Astrocyte (in vitro differentiated cells and primary cell): ENCODE results near the gene LILRB5. TPM values are rescaled to one million over a fixed set of nuclear protein-coding genes. Genes with fewer than 3 reads are reported as not detected.
A peak's percentile ranks its signal among the peaks of the same experiment; 100 is the strongest.

Experiments
- DNase-seq: peaks from one replicate; pipeline ENCODE4 v3.0.0-alpha.2; 2010; ENCODE audit warnings: low read depth
- FAIRE-seq: peaks from 2 replicates; lab custom pipeline; 2011; peaks lifted over from hg19 to GRCh38; lab: Jason Lieb, UNC
- H2AFZ ChIP-seq: 2 replicates; pipeline ENCODE4 v1.6.0; 2012; ENCODE audit warnings: low read depth, low read length, inconsistent platforms
- H3K27ac ChIP-seq: 2 replicates; pipeline ENCODE4 v1.5.1; 2011; ENCODE audit warnings: low read depth, low read length, inconsistent platforms
- H3K27me3 ChIP-seq: 2 replicates; pipeline ENCODE4 v1.6.0; 2011; ENCODE audit warnings: low read length, inconsistent platforms; ENCODE audit not compliant: insufficient read depth
- H3K36me3 ChIP-seq: 2 replicates; pipeline ENCODE4 v1.5.1; 2011; ENCODE audit warnings: low read length, inconsistent platforms; ENCODE audit not compliant: insufficient read depth
- H3K4me1 ChIP-seq: 2 replicates; pipeline ENCODE4 v1.5.1; 2011; ENCODE audit warnings: low read length, inconsistent platforms; ENCODE audit not compliant: insufficient read depth
- H3K4me2 ChIP-seq: 2 replicates; pipeline ENCODE4 v1.6.0; 2012; ENCODE audit warnings: low read length, inconsistent platforms
- H3K4me3 ChIP-seq: 2 replicates; pipeline ENCODE4 v1.5.1; 2011; ENCODE audit warnings: low read depth, mild to moderate bottlenecking, low read length, inconsistent platforms; ENCODE audit not compliant: insufficient read depth
- H3K79me2 ChIP-seq: 2 replicates; pipeline ENCODE4 v1.6.0; 2012; ENCODE audit warnings: mild to moderate bottlenecking, low read length, inconsistent platforms; ENCODE audit not compliant: insufficient read depth
- H3K9ac ChIP-seq: 2 replicates; pipeline ENCODE4 v1.6.0; 2012; ENCODE audit warnings: mild to moderate bottlenecking, low read length, inconsistent platforms
- H3K9me3 ChIP-seq: 2 replicates; pipeline ENCODE4 v1.5.1; 2012; ENCODE audit warnings: low read depth, mild to moderate bottlenecking, low read length, inconsistent platforms; ENCODE audit not compliant: insufficient read depth
- H4K20me1 ChIP-seq: 2 replicates; pipeline ENCODE4 v1.6.0; 2012; ENCODE audit warnings: low read length, inconsistent platforms; ENCODE audit not compliant: insufficient read depth
- H3K27ac Mint-ChIP-seq: one replicate; pipeline ENCODE4 v1.8.0; 2021; ENCODE audit warnings: mild to moderate bottlenecking, mixed read lengths; ENCODE audit not compliant: unreplicated experiment
- H3K27me3 Mint-ChIP-seq: one replicate; pipeline ENCODE4 v1.8.0; 2021; ENCODE audit warnings: low read depth, mixed read lengths; ENCODE audit not compliant: unreplicated experiment
- H3K36me3 Mint-ChIP-seq: one replicate; pipeline ENCODE4 v1.8.0; 2021; ENCODE audit warnings: low read depth, mixed read lengths; ENCODE audit not compliant: unreplicated experiment
- H3K4me1 Mint-ChIP-seq: one replicate; pipeline ENCODE4 v1.8.0; 2021; ENCODE audit warnings: low read depth, mixed read lengths; ENCODE audit not compliant: unreplicated experiment
- H3K4me3 Mint-ChIP-seq: one replicate; pipeline ENCODE4 v1.8.0; 2021; ENCODE audit warnings: mild to moderate bottlenecking, moderate library complexity, mixed read lengths; ENCODE audit not compliant: unreplicated experiment
- H3K9me3 Mint-ChIP-seq: one replicate; pipeline ENCODE4 v1.8.0; 2021; ENCODE audit warnings: mild to moderate bottlenecking, mixed read lengths; ENCODE audit not compliant: unreplicated experiment
- CTCF ChIP-seq: IDR thresholded peaks from 2 replicates; pipeline ENCODE4 v1.5.1; 2011; ENCODE audit warnings: low read depth, mild to moderate bottlenecking, inconsistent platforms, low read length, moderate library complexity; ENCODE audit not compliant: insufficient read depth
- EZH2 ChIP-seq: IDR thresholded peaks from 2 replicates; pipeline ENCODE4 v1.6.1; 2012; ENCODE audit warnings: mild to moderate bottlenecking, low read length, inconsistent platforms; ENCODE audit not compliant: insufficient read depth
- total RNA-seq: library from RNA; stranded (reverse); gene quantifications from 2 replicates; pipeline ENCODE4 v1.2.1, GENCODE V29; 2021

The LILRB5 gene
- total RNA-seq, 1 donor from 2014 or later, result not detected

DNA sequence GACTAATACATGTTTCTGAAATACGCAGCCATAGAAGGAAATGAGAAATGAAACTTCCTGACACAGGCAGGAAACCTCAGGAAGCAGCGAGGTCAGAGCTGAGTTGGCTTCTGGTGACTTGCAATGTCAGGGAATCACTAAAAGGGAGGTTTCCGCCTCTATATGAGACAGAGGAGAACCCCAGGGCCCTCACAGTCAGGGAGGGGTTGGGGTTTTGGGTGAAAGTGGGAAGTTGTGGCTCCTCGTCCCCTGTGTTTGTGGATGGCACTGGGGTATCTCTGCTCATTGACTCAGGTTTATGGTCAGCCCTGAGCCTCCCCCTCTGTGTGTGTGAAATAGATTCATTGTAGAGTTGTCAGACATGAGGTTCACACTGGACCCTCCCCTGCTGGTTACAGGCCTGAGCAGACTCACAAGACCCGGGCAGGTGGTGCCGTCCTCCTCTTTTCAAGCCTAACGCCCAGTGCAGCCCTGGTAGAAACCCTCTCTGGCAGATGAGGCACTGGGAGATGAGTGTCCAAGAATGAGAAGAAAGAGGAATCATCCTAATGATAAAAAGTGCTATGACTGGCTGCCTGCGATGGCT, 9.0 kb downstream of the LILRB5 start:
- Histone ChIP-seq H3K36me3 (no peaks in the 10 kb centered on the region), H3K79me2 (no peaks in the 10 kb centered on the region), H3K9ac (no peak overlapping the region), H3K27me3 (no peaks in the 10 kb centered on the region), H3K4me3 (no peak overlapping the region), H3K27ac (no peak overlapping the region), H2AFZ (no peak overlapping the region), H3K4me2 (peak overlapping the region; percentile 27), H4K20me1 (no peaks in the 10 kb centered on the region), H3K9me3 (no peaks in the 10 kb centered on the region), H3K4me1 (no peaks in the 10 kb centered on the region)
- DNase-seq, result no peak
- peak overlapping the region; percentile 8 for H3K27ac Mint-ChIP-seq
- H3K4me1 Mint-ChIP-seq, result peaks cover 9% of the 10 kb centered on the region
- TF ChIP-seq EZH2, result no peak
- TF ChIP-seq CTCF, result no peak
- no peaks in the 10 kb centered on the region for H3K36me3 Mint-ChIP-seq
- H3K9me3 Mint-ChIP-seq, result peaks cover 3% of the 10 kb centered on the region
- no peak for FAIRE-seq
- peaks cover 12% of the 10 kb centered on the region for H3K27me3 Mint-ChIP-seq
- no peak overlapping the region for H3K4me3 Mint-ChIP-seq

DNA sequence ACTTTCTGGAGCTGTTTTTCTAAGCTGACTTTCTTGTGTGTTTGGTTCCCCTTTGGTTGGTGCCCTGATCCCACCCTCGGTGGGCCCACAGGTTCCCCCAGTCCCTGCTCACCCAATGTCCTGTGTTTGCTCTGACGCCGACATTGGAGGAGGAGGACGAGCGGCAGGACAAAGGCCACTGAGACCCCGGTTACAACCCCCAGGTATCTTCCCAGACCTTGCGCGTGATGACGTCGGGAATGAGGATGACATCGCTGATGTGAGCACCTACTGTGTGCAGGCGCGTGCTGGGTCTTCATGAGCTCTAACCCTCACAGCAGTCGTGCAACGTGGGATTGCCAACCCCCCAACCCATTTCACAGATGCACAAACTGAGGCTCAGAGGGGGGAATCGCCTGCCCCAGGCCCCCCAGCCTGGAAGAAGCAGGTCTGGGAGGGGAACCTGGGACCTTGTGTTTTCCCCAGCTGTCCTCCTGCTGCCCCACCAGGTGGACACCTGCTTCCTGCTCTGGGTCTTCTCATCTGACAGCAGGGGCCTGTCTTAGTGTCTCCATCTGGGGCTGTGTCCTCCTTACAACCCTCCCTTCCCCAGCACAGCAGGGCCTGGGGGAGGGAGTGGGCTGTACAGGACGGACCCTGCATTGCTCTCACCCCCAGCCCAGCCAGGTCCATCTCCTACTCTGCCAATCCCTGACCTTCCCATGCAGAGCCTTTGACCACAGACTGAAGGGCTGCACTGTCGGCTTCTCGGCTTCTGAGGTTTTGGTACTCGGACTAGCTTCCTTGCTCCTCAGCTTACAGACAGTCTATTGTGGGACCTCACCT, 9.8 kb downstream of the LILRB5 start:
- no peaks in the 10 kb centered on the region for H3K36me3 Mint-ChIP-seq

More for the DNA sequence above, 9.8 kb downstream of the LILRB5 start:
- Histone ChIP-seq H3K4me1 (no peaks in the 10 kb centered on the region), H3K27ac (no peak overlapping the region), H3K4me3 (no peak overlapping the region), H3K27me3 (no peaks in the 10 kb centered on the region), H3K9me3 (no peaks in the 10 kb centered on the region), H3K4me2 (peak overlapping the region; percentile 27), H3K36me3 (no peaks in the 10 kb centered on the region), H3K9ac (no peak overlapping the region), H2AFZ (no peak overlapping the region), H4K20me1 (no peaks in the 10 kb centered on the region), H3K79me2 (no peaks in the 10 kb centered on the region)
- Mint-ChIP-seq H3K9me3 (peaks cover 3% of the 10 kb centered on the region), H3K27me3 (peaks cover 6% of the 10 kb centered on the region), H3K4me1 (peaks cover 9% of the 10 kb centered on the region), H3K27ac (peak overlapping the region; percentile 8), H3K4me3 (no peak overlapping the region)
- FAIRE-seq (no peak), DNase-seq (no peak)
- TF ChIP-seq CTCF, result no peak
